WTC11 (cell line): Measurements from ENCODE around the gene ZNF385A. TPM values are rescaled to one million over a fixed set of nuclear protein-coding genes. Genes with fewer than 3 reads are reported as not detected.

Source experiments
- ATAC-seq: fragments of 200-7000 bp; cut with Tn5 transposase; 2 replicates; pipeline ENCODE4 v1.10.0; 2021; ENCODE audit warnings: mild to moderate bottlenecking, moderate library complexity
- CTCF ChIA-PET: fragments of 300-600 bp; sonication (Branson Sonifier 250); formaldehyde crosslinking; loops from one replicate; lab custom pipeline; 2021; ENCODE audit warnings: antibody characterized with exemption; lab: Charles Lee
- POLR2A ChIA-PET: fragments of 350-600 bp; sonication (Branson Sonifier 250); formaldehyde crosslinking; loops from one replicate; lab custom pipeline; 2021; ENCODE audit warnings: antibody characterized with exemption; lab: Charles Lee
- DNase-seq: peaks from one replicate; pipeline ENCODE4 v3.0.0; 2021; ENCODE audit warnings: low spot score
- H3K27ac Mint-ChIP-seq: 2 replicates; pipeline ENCODE4 v1.8.0; 2021; ENCODE audit warnings: mixed read lengths
- H3K27me3 Mint-ChIP-seq: 2 replicates; pipeline ENCODE4 v1.8.0; 2021; ENCODE audit warnings: low read depth, mild to moderate bottlenecking, moderate library complexity, mixed read lengths
- H3K36me3 Mint-ChIP-seq: 2 replicates; pipeline ENCODE4 v1.8.0; 2021; ENCODE audit warnings: mixed read lengths
- H3K4me1 Mint-ChIP-seq: 2 replicates; pipeline ENCODE4 v1.8.0; 2022; ENCODE audit warnings: mixed read lengths
- H3K4me3 Mint-ChIP-seq: 2 replicates; pipeline ENCODE4 v1.8.0; 2021; ENCODE audit warnings: mild to moderate bottlenecking, moderate library complexity, mixed read lengths
- H3K9me3 Mint-ChIP-seq: 2 replicates; pipeline ENCODE4 v1.8.0; 2021; ENCODE audit warnings: mixed read lengths
- ATF1 ChIP-seq: sonication (generic); formaldehyde crosslinking; IDR thresholded peaks from 2 replicates; pipeline ENCODE4 v1.8.1; 2023; ENCODE audit warnings: mild to moderate bottlenecking, moderate library complexity, missing genetic modification reagents
- ELF4 ChIP-seq: sonication (generic); formaldehyde crosslinking; IDR thresholded peaks from 2 replicates; pipeline ENCODE4 v1.8.1; 2022; ENCODE audit warnings: low read depth, mild to moderate bottlenecking, moderate library complexity, missing genetic modification reagents
- GRHL2 ChIP-seq: fragments of 250-450 bp; sonication (Bioruptor Pico); IDR thresholded peaks from 2 replicates; pipeline ENCODE4 v1.8.0; 2022; ENCODE audit warnings: mild to moderate bottlenecking, moderate library complexity; ENCODE audit not compliant: insufficient replicate concordance, severe bottlenecking
- HMGA2 ChIP-seq: fragments of 250-450 bp; sonication (Bioruptor Pico); IDR thresholded peaks from 2 replicates; pipeline ENCODE4 v1.4.0; 2021; ENCODE audit warnings: mild to moderate bottlenecking, moderate library complexity
- JAZF1 ChIP-seq: fragments of 250-450 bp; sonication (Bioruptor Pico); IDR thresholded peaks from 2 replicates; pipeline ENCODE4 v1.9.0; 2021; ENCODE audit warnings: moderate library complexity, mild to moderate bottlenecking, inconsistent platforms
- KAT7 ChIP-seq: sonication (generic); formaldehyde crosslinking; IDR thresholded peaks from 2 replicates; pipeline ENCODE4 v1.8.1; 2023; ENCODE audit warnings: missing genetic modification reagents, mild to moderate bottlenecking, borderline replicate concordance
- MXD4 ChIP-seq: fragments of 250-450 bp; sonication (Bioruptor Pico); IDR thresholded peaks from 2 replicates; pipeline ENCODE4 v1.8.0; 2021; ENCODE audit warnings: mild to moderate bottlenecking, moderate library complexity, borderline replicate concordance
- NR1H2 ChIP-seq: sonication (generic); formaldehyde crosslinking; IDR thresholded peaks from 2 replicates; pipeline ENCODE4 v1.9.0; 2021; ENCODE audit warnings: mild to moderate bottlenecking, moderate library complexity, missing genetic modification reagents
- OVOL2 ChIP-seq: fragments of 250-450 bp; sonication (Bioruptor Pico); IDR thresholded peaks from 2 replicates; pipeline ENCODE4 v1.9.0; 2021; ENCODE audit warnings: mild to moderate bottlenecking, borderline replicate concordance
- SOX15 ChIP-seq: fragments of 250-450 bp; sonication (Bioruptor Pico); IDR thresholded peaks from 2 replicates; pipeline ENCODE4 v1.9.0; 2021; ENCODE audit warnings: mild to moderate bottlenecking
- total RNA-seq: library from RNA; stranded (reverse); gene quantifications from 3 replicates; pipeline ENCODE4 v1.2.3, GENCODE V29; 2021
- TF ChIP-seq, protein P1 (sequence below): sonication (generic); formaldehyde crosslinking; IDR thresholded peaks from 2 replicates; pipeline ENCODE4 v1.8.0; 2022; ENCODE audit warnings: mild to moderate bottlenecking, missing genetic modification reagents
- TF ChIP-seq, protein P2 (sequence below): sonication (generic); formaldehyde crosslinking; IDR thresholded peaks from 2 replicates; pipeline ENCODE4 v1.8.1; 2023; ENCODE audit warnings: mild to moderate bottlenecking, moderate library complexity, missing genetic modification reagents
- TF ChIP-seq, protein P3 (sequence below): fragments of 250-450 bp; sonication (Bioruptor Pico); IDR thresholded peaks from 2 replicates; pipeline ENCODE4 v1.9.0; 2021; ENCODE audit warnings: mild to moderate bottlenecking, borderline replicate concordance
- TF ChIP-seq, protein P4 (sequence below): sonication (generic); formaldehyde crosslinking; IDR thresholded peaks from 2 replicates; pipeline ENCODE4 v1.8.0; 2023; ENCODE audit warnings: mild to moderate bottlenecking, missing genetic modification reagents
- TF ChIP-seq, protein P5 (sequence below): sonication (generic); formaldehyde crosslinking; IDR thresholded peaks from 2 replicates; pipeline ENCODE4 v1.8.0; 2022; ENCODE audit warnings: mild to moderate bottlenecking, missing genetic modification reagents
- TF ChIP-seq, protein P6 (sequence below): sonication (generic); formaldehyde crosslinking; IDR thresholded peaks from 2 replicates; pipeline ENCODE4 v1.8.1; 2023; ENCODE audit warnings: mild to moderate bottlenecking, missing genetic modification reagents
- TF ChIP-seq, protein P7 (sequence below): sonication (generic); formaldehyde crosslinking; IDR thresholded peaks from 2 replicates; pipeline ENCODE4 v1.8.0; 2022; ENCODE audit warnings: mild to moderate bottlenecking, missing genetic modification reagents

ZNF385A gene
- total RNA-seq, 1 experiment from 2014 or later: 23.5 TPM

DNA sequence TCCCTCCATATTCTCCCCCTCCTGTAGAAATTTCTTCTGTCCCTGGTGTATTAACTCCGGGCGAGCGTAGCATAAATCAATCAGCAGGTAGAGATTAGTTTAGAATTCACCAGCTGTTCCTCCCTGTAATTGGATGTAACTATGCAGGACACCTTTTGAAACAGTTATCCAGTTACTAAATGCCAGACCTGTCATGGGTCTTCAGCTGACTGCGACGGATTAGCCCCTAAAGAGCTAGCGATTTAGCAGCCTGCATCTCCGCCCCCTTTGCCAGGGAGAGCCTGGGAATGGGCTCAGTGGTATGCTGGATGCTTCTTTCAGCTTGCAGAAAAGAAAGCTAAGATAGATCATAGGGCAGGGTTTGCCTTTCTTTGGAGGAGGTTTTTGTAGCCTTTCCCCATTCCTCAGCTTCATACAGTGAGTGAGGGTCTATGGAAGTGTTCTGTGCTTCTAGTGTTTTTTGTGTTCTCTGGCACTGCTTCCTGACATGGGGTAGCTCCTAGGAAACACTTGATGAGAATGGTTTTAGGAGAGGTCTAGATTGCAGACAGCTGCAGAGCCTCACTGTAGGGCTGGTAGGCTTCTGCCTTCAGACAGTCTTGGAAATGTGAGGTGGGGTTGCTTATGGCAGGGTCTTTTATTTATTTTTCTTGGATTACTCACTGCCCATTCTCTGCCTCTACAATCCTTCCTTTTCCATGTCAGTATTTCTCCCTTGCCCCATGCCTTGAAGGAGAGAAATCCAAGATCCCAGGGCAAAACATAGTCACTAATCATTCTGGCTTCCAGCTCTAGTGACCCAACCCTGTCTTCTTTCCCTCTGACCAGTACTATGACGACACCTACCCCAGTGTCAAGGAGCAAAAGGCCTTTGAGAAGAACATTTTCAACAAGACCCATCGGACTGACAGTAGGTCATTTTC, 42.9 kb downstream of the ZNF385A start:
- Mint-ChIP-seq H3K4me3 (no peak overlapping the region), H3K4me1 (peaks cover 5% of the 10 kb centered on the region)
- POLR2A ChIA-PET: interaction anchor here (0.8 kb wide), 1 partner anchor 16 kb away, joined by 3 read pairs; no protein-coding TSS in a partner anchor

DNA sequence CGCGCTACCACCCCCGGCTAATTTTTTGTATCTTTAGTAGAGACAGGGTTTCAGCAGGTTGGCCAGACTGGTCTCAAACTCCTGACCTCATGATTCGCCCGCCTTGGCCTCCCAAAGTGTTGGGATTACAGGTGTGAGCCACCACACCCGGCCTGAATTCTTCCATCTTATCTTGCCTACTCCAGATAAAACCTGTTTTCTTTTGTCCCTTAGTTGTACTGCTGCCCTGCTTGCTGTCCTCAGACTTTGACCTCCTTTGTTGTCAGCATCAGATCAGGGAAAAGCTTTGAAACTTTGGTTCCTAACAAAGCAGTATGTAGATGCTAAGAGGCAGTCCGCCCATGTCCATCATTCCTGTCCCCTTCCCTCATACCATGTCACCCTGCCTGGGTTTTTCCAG, 43.7 kb downstream of the ZNF385A start:
- no peak for ATAC-seq
- POLR2A ChIA-PET: no interaction called here
- TF ChIP-seq, protein P1, sequence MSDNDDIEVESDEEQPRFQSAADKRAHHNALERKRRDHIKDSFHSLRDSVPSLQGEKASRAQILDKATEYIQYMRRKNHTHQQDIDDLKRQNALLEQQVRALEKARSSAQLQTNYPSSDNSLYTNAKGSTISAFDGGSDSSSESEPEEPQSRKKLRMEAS (CRISPR knock-in tag): no peak
- TF ChIP-seq, protein P2, sequence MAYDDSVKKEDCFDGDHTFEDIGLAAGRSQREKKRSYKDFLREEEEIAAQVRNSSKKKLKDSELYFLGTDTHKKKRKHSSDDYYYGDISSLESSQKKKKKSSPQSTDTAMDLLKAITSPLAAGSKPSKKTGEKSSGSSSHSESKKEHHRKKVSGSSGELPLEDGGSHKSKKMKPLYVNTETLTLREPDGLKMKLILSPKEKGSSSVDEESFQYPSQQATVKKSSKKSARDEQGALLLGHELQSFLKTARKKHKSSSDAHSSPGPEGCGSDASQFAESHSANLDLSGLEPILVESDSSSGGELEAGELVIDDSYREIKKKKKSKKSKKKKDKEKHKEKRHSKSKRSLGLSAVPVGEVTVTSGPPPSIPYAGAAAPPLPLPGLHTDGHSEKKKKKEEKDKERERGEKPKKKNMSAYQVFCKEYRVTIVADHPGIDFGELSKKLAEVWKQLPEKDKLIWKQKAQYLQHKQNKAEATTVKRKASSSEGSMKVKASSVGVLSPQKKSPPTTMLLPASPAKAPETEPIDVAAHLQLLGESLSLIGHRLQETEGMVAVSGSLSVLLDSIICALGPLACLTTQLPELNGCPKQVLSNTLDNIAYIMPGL (CRISPR knock-in tag): no peak
- TF ChIP-seq, protein P3, sequence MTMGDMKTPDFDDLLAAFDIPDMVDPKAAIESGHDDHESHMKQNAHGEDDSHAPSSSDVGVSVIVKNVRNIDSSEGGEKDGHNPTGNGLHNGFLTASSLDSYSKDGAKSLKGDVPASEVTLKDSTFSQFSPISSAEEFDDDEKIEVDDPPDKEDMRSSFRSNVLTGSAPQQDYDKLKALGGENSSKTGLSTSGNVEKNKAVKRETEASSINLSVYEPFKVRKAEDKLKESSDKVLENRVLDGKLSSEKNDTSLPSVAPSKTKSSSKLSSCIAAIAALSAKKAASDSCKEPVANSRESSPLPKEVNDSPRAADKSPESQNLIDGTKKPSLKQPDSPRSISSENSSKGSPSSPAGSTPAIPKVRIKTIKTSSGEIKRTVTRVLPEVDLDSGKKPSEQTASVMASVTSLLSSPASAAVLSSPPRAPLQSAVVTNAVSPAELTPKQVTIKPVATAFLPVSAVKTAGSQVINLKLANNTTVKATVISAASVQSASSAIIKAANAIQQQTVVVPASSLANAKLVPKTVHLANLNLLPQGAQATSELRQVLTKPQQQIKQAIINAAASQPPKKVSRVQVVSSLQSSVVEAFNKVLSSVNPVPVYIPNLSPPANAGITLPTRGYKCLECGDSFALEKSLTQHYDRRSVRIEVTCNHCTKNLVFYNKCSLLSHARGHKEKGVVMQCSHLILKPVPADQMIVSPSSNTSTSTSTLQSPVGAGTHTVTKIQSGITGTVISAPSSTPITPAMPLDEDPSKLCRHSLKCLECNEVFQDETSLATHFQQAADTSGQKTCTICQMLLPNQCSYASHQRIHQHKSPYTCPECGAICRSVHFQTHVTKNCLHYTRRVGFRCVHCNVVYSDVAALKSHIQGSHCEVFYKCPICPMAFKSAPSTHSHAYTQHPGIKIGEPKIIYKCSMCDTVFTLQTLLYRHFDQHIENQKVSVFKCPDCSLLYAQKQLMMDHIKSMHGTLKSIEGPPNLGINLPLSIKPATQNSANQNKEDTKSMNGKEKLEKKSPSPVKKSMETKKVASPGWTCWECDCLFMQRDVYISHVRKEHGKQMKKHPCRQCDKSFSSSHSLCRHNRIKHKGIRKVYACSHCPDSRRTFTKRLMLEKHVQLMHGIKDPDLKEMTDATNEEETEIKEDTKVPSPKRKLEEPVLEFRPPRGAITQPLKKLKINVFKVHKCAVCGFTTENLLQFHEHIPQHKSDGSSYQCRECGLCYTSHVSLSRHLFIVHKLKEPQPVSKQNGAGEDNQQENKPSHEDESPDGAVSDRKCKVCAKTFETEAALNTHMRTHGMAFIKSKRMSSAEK (CRISPR knock-in tag): no peak
- TF ChIP-seq, protein P4, sequence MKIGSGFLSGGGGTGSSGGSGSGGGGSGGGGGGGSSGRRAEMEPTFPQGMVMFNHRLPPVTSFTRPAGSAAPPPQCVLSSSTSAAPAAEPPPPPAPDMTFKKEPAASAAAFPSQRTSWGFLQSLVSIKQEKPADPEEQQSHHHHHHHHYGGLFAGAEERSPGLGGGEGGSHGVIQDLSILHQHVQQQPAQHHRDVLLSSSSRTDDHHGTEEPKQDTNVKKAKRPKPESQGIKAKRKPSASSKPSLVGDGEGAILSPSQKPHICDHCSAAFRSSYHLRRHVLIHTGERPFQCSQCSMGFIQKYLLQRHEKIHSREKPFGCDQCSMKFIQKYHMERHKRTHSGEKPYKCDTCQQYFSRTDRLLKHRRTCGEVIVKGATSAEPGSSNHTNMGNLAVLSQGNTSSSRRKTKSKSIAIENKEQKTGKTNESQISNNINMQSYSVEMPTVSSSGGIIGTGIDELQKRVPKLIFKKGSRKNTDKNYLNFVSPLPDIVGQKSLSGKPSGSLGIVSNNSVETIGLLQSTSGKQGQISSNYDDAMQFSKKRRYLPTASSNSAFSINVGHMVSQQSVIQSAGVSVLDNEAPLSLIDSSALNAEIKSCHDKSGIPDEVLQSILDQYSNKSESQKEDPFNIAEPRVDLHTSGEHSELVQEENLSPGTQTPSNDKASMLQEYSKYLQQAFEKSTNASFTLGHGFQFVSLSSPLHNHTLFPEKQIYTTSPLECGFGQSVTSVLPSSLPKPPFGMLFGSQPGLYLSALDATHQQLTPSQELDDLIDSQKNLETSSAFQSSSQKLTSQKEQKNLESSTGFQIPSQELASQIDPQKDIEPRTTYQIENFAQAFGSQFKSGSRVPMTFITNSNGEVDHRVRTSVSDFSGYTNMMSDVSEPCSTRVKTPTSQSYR (CRISPR knock-in tag): no peak
- TF ChIP-seq, protein P5, sequence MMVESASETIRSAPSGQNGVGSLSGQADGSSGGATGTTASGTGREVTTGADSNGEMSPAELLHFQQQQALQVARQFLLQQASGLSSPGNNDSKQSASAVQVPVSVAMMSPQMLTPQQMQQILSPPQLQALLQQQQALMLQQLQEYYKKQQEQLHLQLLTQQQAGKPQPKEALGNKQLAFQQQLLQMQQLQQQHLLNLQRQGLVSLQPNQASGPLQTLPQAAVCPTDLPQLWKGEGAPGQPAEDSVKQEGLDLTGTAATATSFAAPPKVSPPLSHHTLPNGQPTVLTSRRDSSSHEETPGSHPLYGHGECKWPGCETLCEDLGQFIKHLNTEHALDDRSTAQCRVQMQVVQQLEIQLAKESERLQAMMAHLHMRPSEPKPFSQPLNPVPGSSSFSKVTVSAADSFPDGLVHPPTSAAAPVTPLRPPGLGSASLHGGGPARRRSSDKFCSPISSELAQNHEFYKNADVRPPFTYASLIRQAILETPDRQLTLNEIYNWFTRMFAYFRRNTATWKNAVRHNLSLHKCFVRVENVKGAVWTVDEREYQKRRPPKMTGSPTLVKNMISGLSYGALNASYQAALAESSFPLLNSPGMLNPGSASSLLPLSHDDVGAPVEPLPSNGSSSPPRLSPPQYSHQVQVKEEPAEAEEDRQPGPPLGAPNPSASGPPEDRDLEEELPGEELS (CRISPR knock-in tag): no peak
- TF ChIP-seq ELF4 (CRISPR knock-in tag) (no peak), ATF1 (no peak), KAT7 (CRISPR knock-in tag) (no peak), HMGA2 (no peak), MXD4 (CRISPR knock-in tag) (no peak), JAZF1 (no peak)
- TF ChIP-seq, protein P6, sequence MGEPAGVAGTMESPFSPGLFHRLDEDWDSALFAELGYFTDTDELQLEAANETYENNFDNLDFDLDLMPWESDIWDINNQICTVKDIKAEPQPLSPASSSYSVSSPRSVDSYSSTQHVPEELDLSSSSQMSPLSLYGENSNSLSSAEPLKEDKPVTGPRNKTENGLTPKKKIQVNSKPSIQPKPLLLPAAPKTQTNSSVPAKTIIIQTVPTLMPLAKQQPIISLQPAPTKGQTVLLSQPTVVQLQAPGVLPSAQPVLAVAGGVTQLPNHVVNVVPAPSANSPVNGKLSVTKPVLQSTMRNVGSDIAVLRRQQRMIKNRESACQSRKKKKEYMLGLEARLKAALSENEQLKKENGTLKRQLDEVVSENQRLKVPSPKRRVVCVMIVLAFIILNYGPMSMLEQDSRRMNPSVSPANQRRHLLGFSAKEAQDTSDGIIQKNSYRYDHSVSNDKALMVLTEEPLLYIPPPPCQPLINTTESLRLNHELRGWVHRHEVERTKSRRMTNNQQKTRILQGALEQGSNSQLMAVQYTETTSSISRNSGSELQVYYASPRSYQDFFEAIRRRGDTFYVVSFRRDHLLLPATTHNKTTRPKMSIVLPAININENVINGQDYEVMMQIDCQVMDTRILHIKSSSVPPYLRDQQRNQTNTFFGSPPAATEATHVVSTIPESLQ (CRISPR knock-in tag): no peak
- TF ChIP-seq, protein P7, sequence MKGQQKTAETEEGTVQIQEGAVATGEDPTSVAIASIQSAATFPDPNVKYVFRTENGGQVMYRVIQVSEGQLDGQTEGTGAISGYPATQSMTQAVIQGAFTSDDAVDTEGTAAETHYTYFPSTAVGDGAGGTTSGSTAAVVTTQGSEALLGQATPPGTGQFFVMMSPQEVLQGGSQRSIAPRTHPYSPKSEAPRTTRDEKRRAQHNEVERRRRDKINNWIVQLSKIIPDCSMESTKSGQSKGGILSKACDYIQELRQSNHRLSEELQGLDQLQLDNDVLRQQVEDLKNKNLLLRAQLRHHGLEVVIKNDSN (CRISPR knock-in tag): no peak
- Mint-ChIP-seq H3K27ac (no peak overlapping the region), H3K4me1 (peaks cover 5% of the 10 kb centered on the region), H3K9me3 (no peaks in the 10 kb centered on the region), H3K4me3 (no peak overlapping the region), H3K27me3 (no peaks in the 10 kb centered on the region), H3K36me3 (peaks cover 46% of the 10 kb centered on the region)
- CTCF ChIA-PET: interaction anchor here (0.8 to 1.5 kb wide), 4 partner anchors 16 to 89 kb away, joined by 3 to 4 read pairs (median 3); partner anchors contain the start of gene COPZ1
- no peak for DNase-seq

More for the DNA sequence above, 42.9 kb downstream of the ZNF385A start:
- CTCF ChIA-PET: interaction anchor here (0.8 to 1.5 kb wide), 4 partner anchors 17 to 90 kb away, joined by 3 to 4 read pairs (median 3); partner anchors contain the start of gene COPZ1
- TF ChIP-seq, protein P1 (CRISPR knock-in tag): no peak
- TF ChIP-seq, protein P7 (CRISPR knock-in tag): no peak
- TF ChIP-seq NR1H2 (CRISPR knock-in tag) (no peak), SOX15 (CRISPR knock-in tag) (no peak), GRHL2 (CRISPR knock-in tag) (no peak), OVOL2 (CRISPR knock-in tag) (no peak)
- ATAC-seq (no peak), DNase-seq (no peak)
- H3K27me3 Mint-ChIP-seq: no peaks in the 10 kb centered on the region
- no peak overlapping the region for H3K27ac Mint-ChIP-seq
- peaks cover 46% of the 10 kb centered on the region for H3K36me3 Mint-ChIP-seq
- no peaks in the 10 kb centered on the region for H3K9me3 Mint-ChIP-seq
